ENCODE measurements around the gene NTM.

NTM gene

DNA sequence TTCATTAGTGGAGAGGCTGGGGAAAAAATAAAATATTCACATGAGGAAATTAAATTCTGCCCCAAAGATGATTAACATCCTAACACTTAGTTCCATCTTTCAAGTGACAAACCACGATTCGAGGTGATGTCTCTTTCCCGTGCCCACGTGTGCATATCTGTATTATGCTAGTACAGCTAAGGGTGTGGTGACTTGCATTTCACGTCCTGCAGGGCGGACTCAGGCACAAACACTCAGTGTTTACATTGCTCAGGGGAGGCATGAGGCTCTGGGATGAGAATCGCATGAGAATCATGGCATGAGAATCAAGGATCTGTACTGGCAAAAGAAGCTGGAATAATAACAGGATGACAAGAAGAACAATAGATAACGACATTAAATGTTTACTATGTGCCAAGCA, 179.4 kb downstream of the NTM start:
- no peak for DNase-seq
- Histone ChIP-seq H3K4me1 (no peaks in the 10 kb centered on the region), H3K27me3 (no peaks in the 10 kb centered on the region), H3K36me3 (no peaks in the 10 kb centered on the region), H3K9me3 (no peaks in the 10 kb centered on the region), H3K4me3 (ENCODE audit: low read depth, low read length) (no peak overlapping the region)
- no peak for TF ChIP-seq CTCF (IDR thresholded peaks at IDR 0.05; ENCODE audit: low read depth, low read length)

DNA sequence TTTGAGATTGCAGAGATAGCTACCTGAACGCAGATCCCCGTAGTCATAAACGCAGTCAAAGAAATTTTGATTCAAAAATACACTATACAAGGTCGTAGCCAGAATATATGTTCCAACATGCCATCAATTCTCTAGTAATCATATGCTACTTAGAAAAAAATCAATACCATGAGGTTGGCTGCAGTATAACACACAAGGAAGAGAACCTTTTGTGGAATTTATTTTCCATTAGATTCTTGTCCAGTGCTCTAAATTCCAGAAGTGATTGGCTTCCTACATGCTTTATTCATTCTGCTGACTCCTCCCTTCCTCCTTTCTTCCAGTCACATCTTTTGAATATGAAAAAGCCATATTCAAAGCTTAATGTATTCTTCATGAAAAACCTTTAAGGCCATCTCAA, 189.9 kb downstream of the NTM start:
- no peak for TF ChIP-seq CTCF (IDR thresholded peaks at IDR 0.05; ENCODE audit: low read depth, low read length)
- Histone ChIP-seq H3K4me3 (ENCODE audit: low read depth, low read length) (no peak overlapping the region), H3K27me3 (no peaks in the 10 kb centered on the region), H3K4me1 (no peaks in the 10 kb centered on the region), H3K36me3 (no peaks in the 10 kb centered on the region), H3K9me3 (0 out of 2 replicates have a peak, but pooled peaks cover 3% of the 10 kb centered on the region)
- no peak for DNase-seq

DNA sequence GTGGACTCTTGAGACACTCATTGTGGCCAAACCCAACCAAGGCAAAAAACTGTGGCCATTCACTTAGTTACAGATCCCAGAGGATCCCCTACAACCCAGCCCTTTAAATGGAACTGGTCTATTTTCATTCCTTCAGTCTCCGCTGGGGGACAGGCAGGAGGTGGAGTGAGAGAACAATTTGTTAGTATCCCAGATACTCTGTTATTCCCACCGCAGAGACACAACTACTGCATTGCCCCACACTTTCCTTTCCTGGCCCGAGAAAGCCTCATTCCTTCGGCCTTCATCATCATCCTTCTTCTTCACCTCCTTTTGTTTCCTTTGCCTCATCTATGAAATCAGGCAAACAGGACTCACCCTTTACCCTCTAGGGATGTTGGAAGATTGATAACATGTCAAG, 191.1 kb downstream of the NTM start:
- no peak for DNase-seq
- Histone ChIP-seq H3K4me1 (no peaks in the 10 kb centered on the region), H3K27me3 (no peaks in the 10 kb centered on the region), H3K4me3 (ENCODE audit: low read depth, low read length) (no peak overlapping the region), H3K9me3 (peaks cover 3% of the 10 kb centered on the region; the same call in 1 of the 2 replicates), H3K36me3 (no peaks in the 10 kb centered on the region)
- no peak for TF ChIP-seq CTCF (IDR thresholded peaks at IDR 0.05; ENCODE audit: low read depth, low read length)

- Histone ChIP-seq H3K4me1 (no peaks in the 10 kb centered on the region), H3K4me3 (ENCODE audit: low read depth, low read length) (no peak overlapping the region), H3K36me3 (no peaks in the 10 kb centered on the region), H3K9me3 (peaks cover 3% of the 10 kb centered on the region; the same call in 1 of the 2 replicates), H3K27me3 (no peaks in the 10 kb centered on the region)
- TF ChIP-seq CTCF (IDR thresholded peaks at IDR 0.05; ENCODE audit: low read depth, low read length), result no peak
- DNase-seq, result no peak
Measured at GRCh38 chr11:131561972-131562371, 191.6 kb downstream of the NTM start.

DNA sequence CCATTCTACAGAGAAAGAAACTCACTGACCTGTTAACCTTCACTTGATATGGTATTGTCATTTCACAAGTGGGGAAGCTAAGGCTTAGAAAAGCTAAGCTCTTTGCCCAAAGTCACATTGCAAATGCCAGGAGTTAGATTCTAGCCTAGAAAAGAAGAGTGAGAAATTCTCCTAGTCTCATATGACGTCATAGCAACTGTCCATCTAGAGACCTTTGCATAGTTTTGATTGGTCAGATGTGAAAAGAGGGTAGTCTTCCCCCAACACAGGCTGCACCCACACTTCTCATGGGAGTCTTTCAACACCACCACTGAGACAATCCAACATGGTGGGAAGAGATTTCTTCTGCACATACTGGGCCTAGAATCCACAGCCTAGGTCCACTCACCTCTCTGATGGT, 197.9 kb downstream of the NTM start:
- Histone ChIP-seq H3K4me3 (ENCODE audit: low read depth, low read length) (no peak overlapping the region), H3K36me3 (no peaks in the 10 kb centered on the region), H3K27me3 (no peaks in the 10 kb centered on the region), H3K9me3 (no peaks in the 10 kb centered on the region; the same call in 1 of the 2 replicates), H3K4me1 (no peaks in the 10 kb centered on the region)
- no peak for DNase-seq
- no peak for TF ChIP-seq CTCF (IDR thresholded peaks at IDR 0.05; ENCODE audit: low read depth, low read length)

DNA sequence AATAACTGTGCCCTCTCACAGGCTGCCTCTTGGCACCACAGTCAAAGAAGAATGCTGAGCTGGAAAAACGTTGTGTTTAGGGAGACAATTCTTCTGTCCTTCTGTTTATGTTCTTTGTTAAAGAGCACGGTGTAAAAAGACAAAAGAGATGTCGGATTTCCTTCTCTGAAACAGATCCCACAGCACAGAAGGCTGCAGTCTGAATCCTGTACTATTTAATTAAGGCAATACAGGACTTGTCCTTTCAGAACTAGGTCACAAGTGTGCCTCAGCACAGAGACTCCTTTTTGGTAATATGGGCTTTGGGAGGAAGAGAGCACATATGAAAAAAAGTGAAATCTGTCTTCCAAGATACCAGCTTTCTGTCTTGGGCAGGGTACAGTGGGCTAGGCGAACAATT, 201.2 kb downstream of the NTM start:
- H3K36me3 ChIP-seq, result no peaks in the 10 kb centered on the region
- H3K4me3 ChIP-seq (ENCODE audit: low read depth, low read length), result no peak overlapping the region
- H3K27me3 ChIP-seq, result no peaks in the 10 kb centered on the region
- DNase-seq, result no peak
- H3K4me1 ChIP-seq, result no peaks in the 10 kb centered on the region
- no peaks in the 10 kb centered on the region; the same call in 1 of the 2 replicates for H3K9me3 ChIP-seq
- TF ChIP-seq CTCF (IDR thresholded peaks at IDR 0.05; ENCODE audit: low read depth, low read length), result no peak

All from BE2C (cell line).